K562 (cell line): ENCODE data around the gene GH2.
"Not testable (repeated sequence)": the region's sequence is repeated elsewhere in the genome, so short reads cannot be mapped to it uniquely, and the experiment has no call there.

Experiments used
- ETS2 ChIP-seq: IDR thresholded peaks from 2 replicates; pipeline ENCODE4 v1.6.1; 2016; ENCODE audit warnings: borderline replicate concordance, missing genetic modification characterization, mild to moderate bottlenecking, moderate library complexity, missing compliant biosample characterization; ENCODE audit not compliant: poor library complexity, severe bottlenecking
- ZNF263 ChIP-seq: sonication (generic); formaldehyde crosslinking; IDR thresholded peaks from 2 replicates; pipeline ENCODE4 v1.8.0; 2022; ENCODE audit warnings: mild to moderate bottlenecking, missing genetic modification reagents, borderline replicate concordance
- TF ChIP-seq, protein P1 (sequence below), 3 experiments: IDR thresholded peaks in 2 of 3; conservative IDR thresholded peaks in 1 of 3; 2 replicates each; pipeline ENCODE4 v1.5.1; 2011 to 2012; ENCODE audit warnings: low read length in 3 of 3, mild to moderate bottlenecking in 3 of 3, control low read depth in 2 of 3, improper control_type of control experiment in 1 of 3, inconsistent platforms in 1 of 3, low read depth in 1 of 3, mixed read lengths in 1 of 3, moderate library complexity in 1 of 3; ENCODE audit not compliant: insufficient read depth in 2 of 3

- TF ChIP-seq ZNF263 (CRISPR knock-in tag); ETS2 (tag): not testable (repeated sequence)
- TF ChIP-seq, protein P1, sequence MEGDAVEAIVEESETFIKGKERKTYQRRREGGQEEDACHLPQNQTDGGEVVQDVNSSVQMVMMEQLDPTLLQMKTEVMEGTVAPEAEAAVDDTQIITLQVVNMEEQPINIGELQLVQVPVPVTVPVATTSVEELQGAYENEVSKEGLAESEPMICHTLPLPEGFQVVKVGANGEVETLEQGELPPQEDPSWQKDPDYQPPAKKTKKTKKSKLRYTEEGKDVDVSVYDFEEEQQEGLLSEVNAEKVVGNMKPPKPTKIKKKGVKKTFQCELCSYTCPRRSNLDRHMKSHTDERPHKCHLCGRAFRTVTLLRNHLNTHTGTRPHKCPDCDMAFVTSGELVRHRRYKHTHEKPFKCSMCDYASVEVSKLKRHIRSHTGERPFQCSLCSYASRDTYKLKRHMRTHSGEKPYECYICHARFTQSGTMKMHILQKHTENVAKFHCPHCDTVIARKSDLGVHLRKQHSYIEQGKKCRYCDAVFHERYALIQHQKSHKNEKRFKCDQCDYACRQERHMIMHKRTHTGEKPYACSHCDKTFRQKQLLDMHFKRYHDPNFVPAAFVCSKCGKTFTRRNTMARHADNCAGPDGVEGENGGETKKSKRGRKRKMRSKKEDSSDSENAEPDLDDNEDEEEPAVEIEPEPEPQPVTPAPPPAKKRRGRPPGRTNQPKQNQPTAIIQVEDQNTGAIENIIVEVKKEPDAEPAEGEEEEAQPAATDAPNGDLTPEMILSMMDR (IDR thresholded peaks at IDR 0.05 in 2 of 3, conservative IDR thresholded peaks at IDR 0.05 in 1 of 3; ENCODE audit: insufficient read depth in 2 of 3, low read depth in 1 of 3, low read length in 3 of 3) = not testable (repeated sequence)
Measured at GRCh38 chr17:63856425-63856824, 25.3 kb downstream of the GH2 start.
